Neural progenitor cell (in vitro differentiated cells): ENCODE measurements around the gene PCSK6. TPM values are rescaled to one million over a fixed set of nuclear protein-coding genes. Genes with fewer than 3 reads are reported as not detected.

Experiments used
- DNase-seq: peaks from one replicate; pipeline ENCODE4 v3.0.0-alpha.2; 2016; ENCODE audit warnings: low spot score
- H2AFZ ChIP-seq: fragments of 200-600 bp; sonication (generic); replicated peaks from 2 replicates; pipeline ENCODE4 v1.6.1; 2016; ENCODE audit warnings: antibody characterized with exemption
- H3F3A ChIP-seq: fragments of 200-600 bp; sonication (generic); 2 replicates; pipeline ENCODE4 v1.6.1; 2016; ENCODE audit warnings: antibody characterized with exemption, low read depth
- H3K27ac ChIP-seq: fragments of 200-600 bp; sonication (generic); 2 replicates; pipeline ENCODE4 v1.5.1; 2016; ENCODE audit warnings: mild to moderate bottlenecking
- H3K27me3 ChIP-seq: fragments of 200-600 bp; sonication (generic); 2 replicates; pipeline ENCODE4 v1.6.1; 2016; ENCODE audit warnings: mild to moderate bottlenecking, moderate library complexity
- H3K36me3 ChIP-seq: fragments of 200-600 bp; sonication (generic); 2 replicates; pipeline ENCODE4 v1.5.1; 2016
- H3K4me1 ChIP-seq: fragments of 200-600 bp; sonication (generic); 2 replicates; pipeline ENCODE4 v1.6.1; 2016; ENCODE audit warnings: mixed run types
- H3K4me2 ChIP-seq: fragments of 200-600 bp; sonication (generic); 2 replicates; pipeline ENCODE4 v1.6.1; 2016
- H3K4me3 ChIP-seq: fragments of 200-600 bp; sonication (generic); 2 replicates; pipeline ENCODE4 v1.5.1; 2016
- H3K79me2 ChIP-seq: fragments of 200-600 bp; sonication (generic); 2 replicates; pipeline ENCODE4 v1.6.1; 2016; ENCODE audit warnings: low read depth
- H3K9ac ChIP-seq: fragments of 200-600 bp; sonication (generic); 2 replicates; pipeline ENCODE4 v1.6.1; 2016
- H3K9me3 ChIP-seq: fragments of 200-600 bp; sonication (generic); 2 replicates; pipeline ENCODE4 v1.5.1; 2016; ENCODE audit warnings: low read depth
- H4K20me1 ChIP-seq: fragments of 200-600 bp; sonication (generic); 2 replicates; pipeline ENCODE4 v1.6.1; 2016; ENCODE audit warnings: low read depth
- H3K27ac Mint-ChIP-seq: 3 replicates; pipeline ENCODE4 v1.8.0; 2021; ENCODE audit warnings: mixed read lengths
- H3K27me3 Mint-ChIP-seq: 2 replicates; pipeline ENCODE4 v1.8.0; 2022; ENCODE audit warnings: low read depth, mild to moderate bottlenecking, inconsistent platforms, moderate library complexity, mixed read lengths; ENCODE audit not compliant: insufficient read depth
- H3K36me3 Mint-ChIP-seq: 3 replicates; pipeline ENCODE4 v1.8.0; 2021; ENCODE audit warnings: mixed read lengths
- H3K4me1 Mint-ChIP-seq: 3 replicates; pipeline ENCODE4 v1.8.0; 2021; ENCODE audit warnings: mixed read lengths
- H3K4me3 Mint-ChIP-seq: 3 replicates; pipeline ENCODE4 v1.8.0; 2021; ENCODE audit warnings: mild to moderate bottlenecking, moderate library complexity, mixed read lengths
- H3K9me3 Mint-ChIP-seq: 3 replicates; pipeline ENCODE4 v1.8.0; 2020; ENCODE audit warnings: mixed read lengths
- EZH2 ChIP-seq: fragments of 200-600 bp; sonication (generic); IDR thresholded peaks from 2 replicates; pipeline ENCODE4 v1.6.1; 2017; ENCODE audit warnings: antibody characterized with exemption, mild to moderate bottlenecking, moderate library complexity
- EZH2phosphoT487 ChIP-seq: fragments of 200-600 bp; sonication (generic); IDR thresholded peaks from 2 replicates; pipeline ENCODE4 v1.6.1; 2017; ENCODE audit warnings: antibody characterized with exemption
- total RNA-seq: library from RNA; depleted of rRNA; stranded (reverse); fragments of >200 nt; gene quantifications from 2 replicates; pipeline ENCODE4 v1.2.3, GENCODE V29; 2015; ENCODE audit warnings: low replicate concordance
- TF ChIP-seq, protein P1 (sequence below): fragments of 200-600 bp; sonication (generic); IDR thresholded peaks from 2 replicates; pipeline ENCODE4 v1.5.1; 2017; ENCODE audit warnings: antibody characterized with exemption, mild to moderate bottlenecking

The PCSK6 gene
- total RNA-seq, 1 donor from 2014 or later = 1.9 TPM

GRCh38 chr15:101461097-101461496 is 28.4 kb downstream of the PCSK6 start:
- TF ChIP-seq EZH2 (no peak), EZH2phosphoT487 (no peak)
- TF ChIP-seq, protein P1, sequence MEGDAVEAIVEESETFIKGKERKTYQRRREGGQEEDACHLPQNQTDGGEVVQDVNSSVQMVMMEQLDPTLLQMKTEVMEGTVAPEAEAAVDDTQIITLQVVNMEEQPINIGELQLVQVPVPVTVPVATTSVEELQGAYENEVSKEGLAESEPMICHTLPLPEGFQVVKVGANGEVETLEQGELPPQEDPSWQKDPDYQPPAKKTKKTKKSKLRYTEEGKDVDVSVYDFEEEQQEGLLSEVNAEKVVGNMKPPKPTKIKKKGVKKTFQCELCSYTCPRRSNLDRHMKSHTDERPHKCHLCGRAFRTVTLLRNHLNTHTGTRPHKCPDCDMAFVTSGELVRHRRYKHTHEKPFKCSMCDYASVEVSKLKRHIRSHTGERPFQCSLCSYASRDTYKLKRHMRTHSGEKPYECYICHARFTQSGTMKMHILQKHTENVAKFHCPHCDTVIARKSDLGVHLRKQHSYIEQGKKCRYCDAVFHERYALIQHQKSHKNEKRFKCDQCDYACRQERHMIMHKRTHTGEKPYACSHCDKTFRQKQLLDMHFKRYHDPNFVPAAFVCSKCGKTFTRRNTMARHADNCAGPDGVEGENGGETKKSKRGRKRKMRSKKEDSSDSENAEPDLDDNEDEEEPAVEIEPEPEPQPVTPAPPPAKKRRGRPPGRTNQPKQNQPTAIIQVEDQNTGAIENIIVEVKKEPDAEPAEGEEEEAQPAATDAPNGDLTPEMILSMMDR = no peak
- no peak for DNase-seq
- Histone ChIP-seq H3K36me3 (no peaks in the 10 kb centered on the region), H3K9me3 (no peaks in the 10 kb centered on the region), H3K4me3 (no peak overlapping the region), H3K9ac (no peak overlapping the region), H3K79me2 (no peaks in the 10 kb centered on the region), H4K20me1 (no peaks in the 10 kb centered on the region), H3K27me3 (no peaks in the 10 kb centered on the region), H3K4me1 (no peaks in the 10 kb centered on the region), H2AFZ (no peak overlapping the region), H3F3A (no peaks in the 10 kb centered on the region), H3K4me2 (no peak overlapping the region), H3K27ac (no peak overlapping the region)
- Mint-ChIP-seq H3K36me3 (peaks cover 7% of the 10 kb centered on the region), H3K9me3 (peaks cover 7% of the 10 kb centered on the region), H3K27ac (no peak overlapping the region), H3K4me3 (no peak overlapping the region), H3K27me3 (peaks cover 10% of the 10 kb centered on the region), H3K4me1 (peaks cover 8% of the 10 kb centered on the region)

GRCh38 chr15:101459579-101460300 is 29.8 kb downstream of the PCSK6 start:
- TF ChIP-seq, protein P1 = no peak
- TF ChIP-seq EZH2phosphoT487 (no peak), EZH2 (no peak)
- Mint-ChIP-seq H3K4me1 (peaks cover 19% of the 10 kb centered on the region), H3K27ac (no peak overlapping the region), H3K27me3 (peaks cover 9% of the 10 kb centered on the region), H3K9me3 (no peaks in the 10 kb centered on the region), H3K4me3 (no peak overlapping the region), H3K36me3 (peaks cover 4% of the 10 kb centered on the region)
- Histone ChIP-seq H4K20me1 (no peaks in the 10 kb centered on the region), H3K79me2 (no peaks in the 10 kb centered on the region), H3K4me1 (no peaks in the 10 kb centered on the region), H3K27me3 (no peaks in the 10 kb centered on the region), H2AFZ (no peak overlapping the region), H3K4me2 (no peak overlapping the region), H3K9me3 (no peaks in the 10 kb centered on the region), H3K27ac (no peak overlapping the region), H3F3A (no peaks in the 10 kb centered on the region), H3K4me3 (no peak overlapping the region), H3K36me3 (no peaks in the 10 kb centered on the region), H3K9ac (no peak overlapping the region)
- no peak for DNase-seq

GRCh38 chr15:101458908-101459578 is 30.5 kb downstream of the PCSK6 start:
- H3K27me3 Mint-ChIP-seq = peaks cover 8% of the 10 kb centered on the region
- no peaks in the 10 kb centered on the region for H3K9me3 Mint-ChIP-seq
- H3K4me2 ChIP-seq = no peak overlapping the region
- no peak overlapping the region for H3K4me3 Mint-ChIP-seq
- no peak overlapping the region for H3K9ac ChIP-seq
- no peaks in the 10 kb centered on the region for H3K36me3 ChIP-seq
- no peaks in the 10 kb centered on the region for H3F3A ChIP-seq
- no peaks in the 10 kb centered on the region for H4K20me1 ChIP-seq
- no peaks in the 10 kb centered on the region for H3K79me2 ChIP-seq
- peak overlapping the region; percentile 51 for H3K27ac Mint-ChIP-seq
- H3K4me3 ChIP-seq = no peak overlapping the region
- peaks cover 4% of the 10 kb centered on the region for H3K36me3 Mint-ChIP-seq
- TF ChIP-seq, protein P1 = no peak
- no peak overlapping the region for H2AFZ ChIP-seq
- no peak for DNase-seq
- no peaks in the 10 kb centered on the region for H3K27me3 ChIP-seq
- no peaks in the 10 kb centered on the region for H3K4me1 ChIP-seq
- H3K27ac ChIP-seq = no peak overlapping the region
- H3K4me1 Mint-ChIP-seq = peaks cover 19% of the 10 kb centered on the region
- no peaks in the 10 kb centered on the region for H3K9me3 ChIP-seq
